Spinal cord (tissue), 10 donors: ENCODE data around the gene MTMR4. TPM values are rescaled to one million over a fixed set of nuclear protein-coding genes. Genes with fewer than 3 reads are reported as not detected.
A peak's percentile ranks its signal among the peaks of the same experiment; 100 is the strongest.
"Not testable (repeated sequence)": the region's sequence is repeated elsewhere in the genome, so short reads cannot be mapped to it uniquely, and the experiment has no call there.

Source experiments
- DNase-seq, 6 donors: peaks; one replicate each; pipeline versions ENCODE4 v3.0.0 to v3.0.0-alpha.2; 2013 to 2015; ENCODE audit warnings: low spot score in 6 of 6, low read depth in 4 of 6
- H3K27ac ChIP-seq: one replicate; pipeline ENCODE4 v1.5.1; 2013; ENCODE audit warnings: low read depth, low read length, control low read depth
- H3K27me3 ChIP-seq: one replicate; pipeline ENCODE4 v1.6.1; 2013; ENCODE audit warnings: low read length; ENCODE audit not compliant: control insufficient read depth, insufficient read depth
- H3K36me3 ChIP-seq: one replicate; pipeline ENCODE4 v1.6.1; 2013; ENCODE audit warnings: low read length; ENCODE audit not compliant: control insufficient read depth, insufficient read depth
- H3K4me1 ChIP-seq: one replicate; pipeline ENCODE4 v1.6.1; 2013; ENCODE audit warnings: low read length; ENCODE audit not compliant: control insufficient read depth, insufficient read depth
- H3K4me3 ChIP-seq: one replicate; pipeline ENCODE4 v1.5.1; 2013; ENCODE audit warnings: low read depth, low read length, control low read depth
- H3K9me3 ChIP-seq: one replicate; pipeline ENCODE4 v1.6.1; 2013; ENCODE audit warnings: low read length; ENCODE audit not compliant: control insufficient read depth, insufficient read depth
- WGBS: methylation state at CpG from one replicate; pipeline ENCODE4 v1.1.5; 2013; ENCODE audit warnings: missing lambda C conversion rate; ENCODE audit not compliant: insufficient coverage; 5-methylcytosine and 5-hydroxymethylcytosine counted together
- polyA plus RNA-seq, 2 donors: library from polyadenylated mRNA; unstranded; fragments of 120-200 nt; gene quantifications; one replicate each; pipeline ENCODE4 v1.2.1, GENCODE V29; 2013; ENCODE audit not compliant: insufficient read length in 2 of 2
- total RNA-seq, 2 donors: library from RNA; depleted of rRNA in 1 of 2; stranded (reverse); fragments of 120-200 nt in 1 of 2; fragments of >200 nt in 1 of 2; gene quantifications; one replicate each; pipeline versions ENCODE4 v1.2.3 to v1.2.4, GENCODE V29; 2013 to 2014
- donor health status: healthy.

Gene MTMR4
- total and polyA plus RNA-seq, 4 donors = 54.2 to 76.1 (median 70.0) TPM

DNA sequence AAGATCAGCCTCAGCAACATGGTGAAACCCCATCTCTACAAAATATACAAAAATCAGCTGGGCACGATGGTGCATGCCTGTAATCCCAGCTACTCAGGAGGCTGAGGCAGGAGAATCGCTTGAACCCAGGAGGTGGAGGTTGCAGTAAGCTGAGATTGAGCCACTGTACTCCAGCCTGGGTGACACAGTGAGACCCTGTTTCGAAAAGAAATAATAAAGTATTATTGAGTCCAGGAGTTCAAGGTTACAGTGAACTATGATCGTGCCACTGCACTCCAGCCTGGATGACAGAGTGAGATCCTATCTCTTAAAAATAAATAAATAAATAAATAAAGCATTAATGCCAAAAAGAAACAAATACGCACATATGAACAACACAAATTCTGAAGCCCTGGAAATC, 32.6 kb downstream of the MTMR4 start:
- H3K9me3 ChIP-seq, H3K27ac ChIP-seq, DNase-seq, H3K4me3 ChIP-seq, H3K36me3 ChIP-seq, H3K27me3 ChIP-seq, H3K4me1 ChIP-seq: not testable (repeated sequence)
- 83% methylated on average over 2 of the region's 5 CpGs for WGBS

DNA sequence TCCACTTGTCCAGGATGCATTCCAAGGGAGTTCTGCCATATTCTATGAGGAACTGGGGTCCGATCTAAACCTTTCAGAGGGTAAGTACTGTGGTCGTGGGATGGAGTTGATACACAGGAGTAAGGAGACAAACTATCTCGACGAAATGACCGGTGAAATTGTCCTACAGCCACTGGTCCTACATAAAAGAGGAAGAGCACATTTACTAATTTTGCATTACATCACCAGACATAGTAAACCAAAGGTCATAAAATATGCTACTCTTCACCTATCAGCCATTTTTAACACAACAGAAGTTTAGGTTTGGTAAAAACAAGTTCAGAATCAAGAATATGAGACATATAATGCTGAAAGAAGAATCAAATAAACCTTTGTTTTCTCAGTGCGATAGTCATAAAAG, 34.3 kb downstream of the MTMR4 start:
- Histone ChIP-seq H3K4me1 (no peaks in the 10 kb centered on the region), H3K4me3 (no peak overlapping the region), H3K27me3 (no peaks in the 10 kb centered on the region), H3K9me3 (no peaks in the 10 kb centered on the region), H3K36me3 (peaks cover 1% of the 10 kb centered on the region), H3K27ac (no peak overlapping the region)
- no peak for DNase-seq
- 100% methylated on average over 3 of the region's 6 CpGs for WGBS

DNA sequence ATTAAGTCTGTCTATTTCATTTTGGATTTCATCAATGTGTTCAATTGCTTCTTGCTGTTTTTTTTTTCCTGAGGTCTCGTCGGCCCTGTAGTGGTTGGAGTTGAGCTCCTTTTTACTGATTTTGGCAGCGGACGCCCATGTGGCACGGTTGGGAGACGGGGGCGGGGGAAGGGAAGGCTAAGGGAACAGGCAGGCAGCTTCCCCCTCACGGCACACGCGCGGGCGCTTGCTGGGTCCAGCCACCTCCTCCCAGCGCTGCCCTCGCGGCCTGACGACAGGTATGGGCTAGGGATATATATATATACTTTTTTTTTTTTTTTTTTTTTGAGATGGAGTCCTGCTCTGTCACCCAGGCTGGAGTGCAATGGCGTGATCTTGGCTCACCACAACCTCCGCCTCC, 37.6 kb downstream of the MTMR4 start:
- Histone ChIP-seq H3K4me3 (no peak overlapping the region), H3K36me3 (no peaks in the 10 kb centered on the region), H3K27me3 (no peaks in the 10 kb centered on the region), H3K4me1 (no peaks in the 10 kb centered on the region), H3K9me3 (no peaks in the 10 kb centered on the region), H3K27ac (no peak overlapping the region)
- 64% methylated on average over 7 of the region's 18 CpGs for WGBS
- DNase-seq = no peak

DNA sequence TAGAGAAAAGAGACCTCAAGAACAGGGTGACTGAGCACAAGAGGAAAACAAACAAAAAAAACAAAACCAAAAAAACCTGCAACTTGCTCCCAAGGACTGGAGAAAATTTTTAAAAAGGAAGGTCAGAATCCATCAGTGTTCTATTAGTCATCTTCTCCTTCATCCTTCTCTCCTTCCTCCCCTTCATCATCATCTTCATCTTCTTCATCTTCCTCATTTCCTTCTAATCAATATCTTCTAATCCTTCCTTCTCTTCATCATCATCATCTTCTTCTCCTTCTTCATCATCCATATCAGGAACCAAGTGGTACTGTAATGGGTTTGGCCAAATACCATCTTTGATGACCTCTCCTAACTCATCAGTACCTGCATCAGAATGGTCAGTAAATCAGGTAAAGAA, 38.5 kb downstream of the MTMR4 start:
- H3K9me3 ChIP-seq = no peaks in the 10 kb centered on the region
- H3K36me3 ChIP-seq = no peaks in the 10 kb centered on the region
- no peak overlapping the region for H3K4me3 ChIP-seq
- H3K27ac ChIP-seq = no peak overlapping the region
- DNase-seq = no peak
- H3K4me1 ChIP-seq = no peaks in the 10 kb centered on the region
- no peaks in the 10 kb centered on the region for H3K27me3 ChIP-seq

DNA sequence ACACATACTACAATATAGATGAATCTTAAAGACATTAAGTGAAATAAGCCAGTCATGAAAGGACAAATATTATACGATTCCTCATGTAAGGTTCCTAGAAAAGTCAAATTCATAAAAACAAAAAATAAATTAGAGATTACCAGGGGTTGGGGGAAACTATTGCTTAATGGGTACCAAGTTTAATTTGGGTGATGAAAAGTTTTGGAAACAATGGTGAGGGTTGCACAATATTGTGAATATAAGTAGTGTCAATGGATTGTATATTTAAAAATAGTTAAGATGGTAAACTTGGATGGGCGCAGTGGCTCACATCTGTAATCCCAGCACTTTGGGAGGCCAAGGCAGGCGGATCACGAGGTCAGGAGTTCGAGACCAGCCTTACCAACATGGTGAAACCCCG, 44.1 kb downstream of the MTMR4 start:
- H3K4me1 ChIP-seq = no peaks in the 10 kb centered on the region
- no peak for DNase-seq
- WGBS = 93% methylated on average over 4 of the region's 6 CpGs

DNA sequence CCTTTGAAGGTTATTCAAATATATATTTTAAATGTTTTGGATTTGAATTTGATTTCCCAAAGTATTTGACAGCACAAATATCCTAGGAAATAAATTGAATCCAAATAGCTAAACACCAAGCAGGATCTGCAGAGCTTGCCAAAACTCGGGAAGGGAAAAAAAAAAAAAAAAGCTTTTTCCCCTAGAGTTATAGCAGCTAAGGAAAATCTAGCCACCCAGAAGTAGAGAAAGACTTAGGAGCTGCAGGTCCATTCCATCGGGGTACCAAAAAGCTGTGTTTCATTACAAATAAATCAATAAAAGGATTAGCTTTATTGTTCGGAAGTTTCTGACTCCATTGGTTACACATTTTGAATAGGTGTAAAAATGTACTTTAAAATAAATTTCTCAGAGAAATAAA, 45.5 kb downstream of the MTMR4 start:
- Histone ChIP-seq H3K27ac (no peak overlapping the region), H3K9me3 (no peaks in the 10 kb centered on the region), H3K27me3 (no peaks in the 10 kb centered on the region), H3K36me3 (no peaks in the 10 kb centered on the region), H3K4me3 (no peak overlapping the region), H3K4me1 (no peaks in the 10 kb centered on the region)
- DNase-seq = no peak
- WGBS = no CpG with 5 or more reads among the region's 3 CpGs

More for the DNA sequence above, 44.1 kb downstream of the MTMR4 start:
- Histone ChIP-seq H3K36me3 (no peaks in the 10 kb centered on the region), H3K4me3 (no peak overlapping the region), H3K9me3 (no peaks in the 10 kb centered on the region), H3K27me3 (no peaks in the 10 kb centered on the region), H3K27ac (no peak overlapping the region)

DNA sequence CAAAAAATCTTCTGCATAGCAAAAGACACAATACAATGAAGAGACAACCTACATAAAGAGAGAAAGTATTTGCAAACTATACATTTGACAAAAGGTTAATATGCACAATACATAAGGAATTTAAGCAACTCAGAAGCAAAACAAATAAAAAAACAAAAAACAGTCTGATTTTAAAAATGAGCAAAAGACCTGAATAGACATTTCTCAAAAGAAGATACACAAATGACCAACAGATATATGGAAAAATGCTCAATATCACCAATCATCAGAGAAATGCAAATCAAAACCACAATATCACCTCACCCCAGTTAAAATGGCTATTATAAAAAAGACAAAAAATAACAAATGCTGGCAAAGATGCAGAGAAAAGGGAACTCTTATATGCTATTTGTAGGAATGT, 58.9 kb downstream of the MTMR4 start:
- H3K9me3 ChIP-seq = no peaks in the 10 kb centered on the region
- no peaks in the 10 kb centered on the region for H3K4me1 ChIP-seq
- H3K27ac ChIP-seq = no peak overlapping the region
- no peaks in the 10 kb centered on the region for H3K27me3 ChIP-seq
- H3K36me3 ChIP-seq = no peaks in the 10 kb centered on the region
- no peak overlapping the region for H3K4me3 ChIP-seq
- DNase-seq = no peak

DNA sequence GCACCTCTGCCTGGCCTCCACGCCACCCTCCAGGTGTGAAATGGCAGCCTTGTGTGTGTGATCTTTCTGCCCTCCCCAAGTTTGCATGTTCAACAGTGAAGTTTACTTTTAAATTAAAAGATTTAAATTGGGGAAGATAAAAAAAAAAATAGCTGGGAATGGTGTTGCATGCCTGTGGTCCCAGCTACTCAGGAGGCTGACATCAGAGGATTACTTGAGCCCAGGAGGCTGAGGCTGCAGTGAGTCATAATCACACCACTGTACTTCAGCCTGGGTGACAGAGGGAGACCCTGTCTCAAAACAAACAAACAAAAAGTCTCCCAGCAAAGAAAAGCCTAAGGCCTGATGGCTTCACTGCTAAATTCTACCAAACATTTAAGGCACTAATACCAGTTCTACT, 61.7 kb downstream of the MTMR4 start:
- no peak overlapping the region for H3K27ac ChIP-seq
- H3K4me3 ChIP-seq = no peak overlapping the region
- H3K9me3 ChIP-seq = no peaks in the 10 kb centered on the region
- H3K27me3 ChIP-seq = no peaks in the 10 kb centered on the region
- H3K36me3 ChIP-seq = no peaks in the 10 kb centered on the region
- 100% methylated on average over 1 of the region's 1 CpG for WGBS
- DNase-seq = no peak
- H3K4me1 ChIP-seq = no peaks in the 10 kb centered on the region

DNA sequence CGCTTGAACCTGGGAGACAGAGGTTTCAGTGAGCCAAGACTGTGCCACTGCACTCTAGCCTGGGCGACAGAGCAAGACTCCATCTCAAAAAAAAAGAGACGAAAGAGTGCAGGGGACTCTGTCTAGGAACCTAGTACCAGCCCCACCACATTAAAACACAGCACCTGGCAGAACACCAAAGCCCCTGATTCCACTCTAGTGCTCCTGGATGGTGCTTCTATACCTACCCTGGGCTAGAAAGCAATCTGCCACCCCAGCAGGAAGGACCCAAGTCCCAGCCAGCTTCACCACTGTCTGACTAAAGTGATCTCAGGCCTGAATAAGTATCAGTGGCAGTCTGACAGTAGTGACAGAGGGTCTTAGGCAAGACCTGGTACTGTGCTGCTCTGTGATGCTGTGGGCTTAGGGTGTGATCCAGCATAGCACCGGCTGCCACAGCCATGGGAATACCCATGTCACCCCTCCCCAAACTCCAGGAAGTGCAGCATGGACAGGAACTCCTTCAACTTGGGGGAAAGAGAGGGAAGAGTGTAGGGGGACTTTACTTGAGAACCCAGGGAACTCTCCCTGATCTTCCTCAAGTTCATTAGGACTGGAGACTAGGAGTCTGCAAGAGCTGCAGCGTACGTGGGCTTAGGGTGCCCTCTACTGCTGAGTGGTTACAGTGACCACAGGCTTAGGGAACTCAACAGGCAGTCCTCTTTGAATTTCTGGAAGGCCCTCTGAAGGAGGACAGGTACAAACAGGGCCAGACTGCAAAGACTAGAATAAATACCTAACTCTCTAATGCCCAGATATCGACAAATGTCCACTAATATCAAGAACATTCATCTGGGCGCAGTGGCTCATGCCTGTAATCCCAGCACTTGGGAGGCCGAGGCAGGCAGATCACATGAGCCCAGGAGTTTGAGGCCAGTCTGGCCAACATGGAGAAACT, 67.1 kb downstream of the MTMR4 start:
- no peaks in the 10 kb centered on the region for H3K4me1 ChIP-seq
- H3K9me3 ChIP-seq = no peaks in the 10 kb centered on the region
- H3K27me3 ChIP-seq = no peaks in the 10 kb centered on the region
- 72% methylated on average over 8 of the region's 9 CpGs for WGBS
- H3K36me3 ChIP-seq = no peaks in the 10 kb centered on the region
- peak in 5 of 6 donors; percentile 5 to 71 (median 22) for DNase-seq
- no peak overlapping the region for H3K27ac ChIP-seq
- no peak overlapping the region for H3K4me3 ChIP-seq

DNA sequence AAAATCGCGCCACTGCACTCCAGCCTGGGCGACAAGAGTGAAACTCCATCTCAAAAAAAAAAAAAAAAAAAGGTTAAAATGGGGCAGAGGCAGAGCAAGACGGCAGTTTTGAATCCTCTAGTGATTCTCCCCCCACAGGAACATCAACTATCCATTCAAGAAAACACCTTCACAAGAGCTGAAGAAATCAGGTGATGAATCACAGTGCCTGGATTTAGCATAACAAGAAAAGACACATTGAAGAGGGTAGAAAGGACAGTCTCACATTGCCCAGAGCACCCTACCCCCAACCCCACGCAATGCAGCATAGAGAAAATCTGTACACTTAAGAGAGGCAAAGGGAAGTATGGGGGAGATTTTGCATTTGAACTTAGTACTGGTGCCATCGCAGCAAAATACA, 68.4 kb downstream of the MTMR4 start:
- H3K4me3 ChIP-seq = no peak overlapping the region
- H3K27me3 ChIP-seq = no peaks in the 10 kb centered on the region
- 94% methylated on average over 1 of the region's 6 CpGs for WGBS
- H3K27ac ChIP-seq = no peak overlapping the region
- H3K36me3 ChIP-seq = no peaks in the 10 kb centered on the region
- H3K4me1 ChIP-seq = no peaks in the 10 kb centered on the region
- no peak for DNase-seq
- H3K9me3 ChIP-seq = no peaks in the 10 kb centered on the region
